Peyer's patch (tissue), 4 donors: ENCODE results near the gene NALCN.

Experiments
- CTCF ChIP-seq, 6 experiments: fragments of 450-650 bp in 4 of 6; fragments of 200-600 bp in 2 of 6; sonication (generic) in 1 of 6; IDR thresholded peaks; one replicate each; pipeline ENCODE4 v1.5.1; 2017 to 2019; ENCODE audit warnings: antibody characterized with exemption in 6 of 6, mild to moderate bottlenecking in 3 of 6, moderate library complexity in 1 of 6
- POLR2A ChIP-seq, 2 donors: fragments of 450-650 bp; IDR thresholded peaks; one replicate each; pipeline ENCODE4 v1.5.1; 2017; ENCODE audit warnings: antibody characterized with exemption in 2 of 2, mild to moderate bottlenecking in 2 of 2, moderate library complexity in 2 of 2

DNA sequence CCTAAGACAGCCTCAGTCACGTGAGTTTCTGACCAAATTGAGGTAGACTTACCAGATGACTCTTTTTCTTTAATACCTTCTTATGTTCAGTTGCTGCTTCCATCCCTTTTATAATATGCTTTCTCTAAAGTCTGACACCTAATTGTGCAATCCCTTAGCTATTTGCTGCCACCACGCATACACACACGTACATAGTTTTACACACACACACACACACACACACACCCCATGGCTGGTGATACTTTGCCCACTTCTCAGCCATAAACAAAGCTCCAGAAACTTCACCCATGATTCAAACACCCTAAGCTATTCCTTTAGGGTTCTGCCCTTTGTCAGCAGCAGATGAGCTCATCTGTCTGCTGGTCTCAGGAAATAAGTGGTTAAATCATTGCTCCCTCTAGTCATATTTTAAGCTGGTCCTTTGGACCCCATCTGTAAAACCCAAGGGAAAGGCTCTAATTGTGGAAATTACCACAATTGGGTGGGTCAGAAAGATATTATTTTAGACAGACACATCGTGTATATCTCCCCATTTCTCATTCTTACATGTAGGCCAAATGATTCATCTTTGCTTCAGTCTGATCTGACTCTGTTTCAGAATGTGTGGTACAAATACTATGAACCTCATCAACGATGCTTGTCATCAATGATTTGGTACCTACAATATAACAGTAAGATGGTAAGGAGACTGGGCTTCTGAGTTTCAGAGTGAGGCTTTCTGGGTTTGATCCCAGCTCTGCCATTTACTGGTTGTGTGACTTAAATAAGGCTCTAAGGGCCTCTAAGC, 69.2 kb downstream of the NALCN start:
- TF ChIP-seq CTCF (IDR thresholded peaks at IDR 0.05): no peak
- no peak for TF ChIP-seq POLR2A (IDR thresholded peaks at IDR 0.05)
